Mammary epithelial cell (primary cell): ENCODE results near the gene NPDC1.

ENCODE experiments used
- EZH2 ChIP-seq: IDR thresholded peaks from 2 replicates; pipeline ENCODE4 v1.6.1; 2012; ENCODE audit warnings: low read length, inconsistent platforms, borderline replicate concordance
- TF ChIP-seq, protein P1 (sequence below), 2 donors: IDR thresholded peaks in 1 of 2; conservative IDR thresholded peaks in 1 of 2; 2 replicates each; pipeline ENCODE4 v1.5.1; 2011 to 2012; ENCODE audit warnings: inconsistent platforms in 2 of 2, low read length in 2 of 2, mild to moderate bottlenecking in 2 of 2, control low read depth in 1 of 2, low read depth in 1 of 2; ENCODE audit not compliant: insufficient read depth in 1 of 2; ENCODE audit errors: extremely low read depth in 1 of 2

DNA sequence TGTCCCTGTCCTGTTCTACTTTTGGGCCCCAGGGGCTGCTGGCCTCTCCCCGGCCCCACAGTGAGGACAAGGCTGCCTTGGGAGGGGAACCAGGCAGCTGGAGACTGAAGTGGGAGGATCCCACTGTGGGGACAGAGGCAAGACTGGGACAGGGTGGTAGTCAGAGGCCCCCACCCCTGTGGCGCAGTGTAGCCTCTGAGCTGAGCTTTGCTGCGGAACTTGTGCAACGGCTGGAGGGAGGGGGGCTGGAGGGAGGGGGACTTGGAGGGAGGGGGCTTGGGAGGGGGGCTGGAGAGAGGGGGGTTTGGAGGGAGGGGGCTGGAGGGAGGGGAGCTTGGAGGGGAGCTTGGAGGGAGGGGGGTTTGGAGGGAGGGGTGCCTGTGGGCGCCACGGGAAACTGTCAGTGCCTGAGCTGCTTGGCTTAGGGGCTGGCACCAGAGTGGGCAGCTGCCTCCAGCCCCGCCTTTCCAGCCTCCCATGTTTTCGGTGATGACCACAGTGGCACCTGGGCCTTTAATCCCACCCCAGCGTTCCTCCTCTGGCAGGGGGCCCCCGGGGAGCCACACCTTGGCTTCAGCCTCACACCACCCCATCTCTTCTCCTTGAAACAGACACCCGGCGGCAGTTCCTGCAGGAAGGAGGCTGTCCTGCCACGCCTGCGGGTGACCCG, 11.8 kb downstream of the NPDC1 start:
- TF ChIP-seq, protein P1, sequence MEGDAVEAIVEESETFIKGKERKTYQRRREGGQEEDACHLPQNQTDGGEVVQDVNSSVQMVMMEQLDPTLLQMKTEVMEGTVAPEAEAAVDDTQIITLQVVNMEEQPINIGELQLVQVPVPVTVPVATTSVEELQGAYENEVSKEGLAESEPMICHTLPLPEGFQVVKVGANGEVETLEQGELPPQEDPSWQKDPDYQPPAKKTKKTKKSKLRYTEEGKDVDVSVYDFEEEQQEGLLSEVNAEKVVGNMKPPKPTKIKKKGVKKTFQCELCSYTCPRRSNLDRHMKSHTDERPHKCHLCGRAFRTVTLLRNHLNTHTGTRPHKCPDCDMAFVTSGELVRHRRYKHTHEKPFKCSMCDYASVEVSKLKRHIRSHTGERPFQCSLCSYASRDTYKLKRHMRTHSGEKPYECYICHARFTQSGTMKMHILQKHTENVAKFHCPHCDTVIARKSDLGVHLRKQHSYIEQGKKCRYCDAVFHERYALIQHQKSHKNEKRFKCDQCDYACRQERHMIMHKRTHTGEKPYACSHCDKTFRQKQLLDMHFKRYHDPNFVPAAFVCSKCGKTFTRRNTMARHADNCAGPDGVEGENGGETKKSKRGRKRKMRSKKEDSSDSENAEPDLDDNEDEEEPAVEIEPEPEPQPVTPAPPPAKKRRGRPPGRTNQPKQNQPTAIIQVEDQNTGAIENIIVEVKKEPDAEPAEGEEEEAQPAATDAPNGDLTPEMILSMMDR (conservative IDR thresholded peaks at IDR 0.05 in 1 of 2, IDR thresholded peaks at IDR 0.05 in 1 of 2; ENCODE audit: extremely low read depth in 1 of 2, insufficient read depth in 1 of 2, low read depth in 1 of 2, low read length in 2 of 2): no peak
- TF ChIP-seq EZH2: no peak
